Liver (tissue), 3 donors: ENCODE results near the gene PAXX.

Experiments used
- EGR1 ChIP-seq, 2 donors: IDR thresholded peaks; 2 replicates each; pipeline ENCODE4 v1.6.1; 2016 to 2018; ENCODE audit warnings: antibody characterized with exemption in 2 of 2, low read depth in 2 of 2
- RXRA ChIP-seq, 2 donors: IDR thresholded peaks; 2 replicates each; pipeline ENCODE4 v1.6.1; 2017 to 2018; ENCODE audit warnings: antibody characterized with exemption in 2 of 2, mild to moderate bottlenecking in 1 of 2
- TAF1 ChIP-seq: conservative IDR thresholded peaks from 2 replicates; pipeline ENCODE4 v1.6.1; 2016; ENCODE audit warnings: antibody characterized with exemption, mild to moderate bottlenecking
- TF ChIP-seq, protein P1 (sequence below): fragments of 150-350 bp; IDR thresholded peaks from 2 replicates; pipeline ENCODE4 v1.5.1; 2017; ENCODE audit warnings: improper control_type of control experiment, low read depth, low read length; ENCODE audit not compliant: missing input control
- TF ChIP-seq, protein P2 (sequence below): IDR thresholded peaks from 2 replicates; pipeline ENCODE4 v1.6.1; 2016; ENCODE audit warnings: antibody characterized with exemption, mild to moderate bottlenecking
- donor health status: healthy.
- donor health status: healthy.

DNA sequence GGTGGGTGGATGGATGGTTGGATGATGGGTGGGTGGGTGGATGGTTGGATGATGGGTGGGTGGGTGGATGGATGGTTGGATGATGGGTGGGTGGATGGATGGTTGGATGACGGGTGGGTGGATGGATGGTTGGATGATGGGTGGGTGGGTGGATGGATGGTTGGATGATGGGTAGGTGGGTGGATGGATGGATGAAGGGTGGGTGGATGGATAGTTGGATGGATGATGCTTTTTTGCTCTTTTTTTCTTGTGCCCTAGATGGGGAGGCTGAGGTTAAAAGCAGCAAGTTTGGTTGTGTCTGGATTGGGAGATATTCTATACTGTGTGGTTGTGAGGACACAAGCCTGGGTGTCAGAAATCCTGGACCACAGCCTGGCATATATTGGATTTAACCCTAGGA, 34.8 kb upstream of the PAXX start:
- TF ChIP-seq, protein P1, sequence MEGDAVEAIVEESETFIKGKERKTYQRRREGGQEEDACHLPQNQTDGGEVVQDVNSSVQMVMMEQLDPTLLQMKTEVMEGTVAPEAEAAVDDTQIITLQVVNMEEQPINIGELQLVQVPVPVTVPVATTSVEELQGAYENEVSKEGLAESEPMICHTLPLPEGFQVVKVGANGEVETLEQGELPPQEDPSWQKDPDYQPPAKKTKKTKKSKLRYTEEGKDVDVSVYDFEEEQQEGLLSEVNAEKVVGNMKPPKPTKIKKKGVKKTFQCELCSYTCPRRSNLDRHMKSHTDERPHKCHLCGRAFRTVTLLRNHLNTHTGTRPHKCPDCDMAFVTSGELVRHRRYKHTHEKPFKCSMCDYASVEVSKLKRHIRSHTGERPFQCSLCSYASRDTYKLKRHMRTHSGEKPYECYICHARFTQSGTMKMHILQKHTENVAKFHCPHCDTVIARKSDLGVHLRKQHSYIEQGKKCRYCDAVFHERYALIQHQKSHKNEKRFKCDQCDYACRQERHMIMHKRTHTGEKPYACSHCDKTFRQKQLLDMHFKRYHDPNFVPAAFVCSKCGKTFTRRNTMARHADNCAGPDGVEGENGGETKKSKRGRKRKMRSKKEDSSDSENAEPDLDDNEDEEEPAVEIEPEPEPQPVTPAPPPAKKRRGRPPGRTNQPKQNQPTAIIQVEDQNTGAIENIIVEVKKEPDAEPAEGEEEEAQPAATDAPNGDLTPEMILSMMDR: no peak
- TF ChIP-seq, protein P2, sequence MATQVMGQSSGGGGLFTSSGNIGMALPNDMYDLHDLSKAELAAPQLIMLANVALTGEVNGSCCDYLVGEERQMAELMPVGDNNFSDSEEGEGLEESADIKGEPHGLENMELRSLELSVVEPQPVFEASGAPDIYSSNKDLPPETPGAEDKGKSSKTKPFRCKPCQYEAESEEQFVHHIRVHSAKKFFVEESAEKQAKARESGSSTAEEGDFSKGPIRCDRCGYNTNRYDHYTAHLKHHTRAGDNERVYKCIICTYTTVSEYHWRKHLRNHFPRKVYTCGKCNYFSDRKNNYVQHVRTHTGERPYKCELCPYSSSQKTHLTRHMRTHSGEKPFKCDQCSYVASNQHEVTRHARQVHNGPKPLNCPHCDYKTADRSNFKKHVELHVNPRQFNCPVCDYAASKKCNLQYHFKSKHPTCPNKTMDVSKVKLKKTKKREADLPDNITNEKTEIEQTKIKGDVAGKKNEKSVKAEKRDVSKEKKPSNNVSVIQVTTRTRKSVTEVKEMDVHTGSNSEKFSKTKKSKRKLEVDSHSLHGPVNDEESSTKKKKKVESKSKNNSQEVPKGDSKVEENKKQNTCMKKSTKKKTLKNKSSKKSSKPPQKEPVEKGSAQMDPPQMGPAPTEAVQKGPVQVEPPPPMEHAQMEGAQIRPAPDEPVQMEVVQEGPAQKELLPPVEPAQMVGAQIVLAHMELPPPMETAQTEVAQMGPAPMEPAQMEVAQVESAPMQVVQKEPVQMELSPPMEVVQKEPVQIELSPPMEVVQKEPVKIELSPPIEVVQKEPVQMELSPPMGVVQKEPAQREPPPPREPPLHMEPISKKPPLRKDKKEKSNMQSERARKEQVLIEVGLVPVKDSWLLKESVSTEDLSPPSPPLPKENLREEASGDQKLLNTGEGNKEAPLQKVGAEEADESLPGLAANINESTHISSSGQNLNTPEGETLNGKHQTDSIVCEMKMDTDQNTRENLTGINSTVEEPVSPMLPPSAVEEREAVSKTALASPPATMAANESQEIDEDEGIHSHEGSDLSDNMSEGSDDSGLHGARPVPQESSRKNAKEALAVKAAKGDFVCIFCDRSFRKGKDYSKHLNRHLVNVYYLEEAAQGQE: no peak
- TF ChIP-seq EGR1 (IDR thresholded peaks at IDR 0.05; ENCODE audit: low read depth in 2 of 2): no peak
- no peak for TF ChIP-seq RXRA (IDR thresholded peaks at IDR 0.05)
- TF ChIP-seq TAF1: no peak
